Iris pigment epithelial cell (primary cell): Measurements from ENCODE around the gene EPHA5.
"Not testable (repeated sequence)": the region's sequence is repeated elsewhere in the genome, so short reads cannot be mapped to it uniquely, and the experiment has no call there.

Source experiments
- DNase-seq: peaks from one replicate; pipeline ENCODE4 v3.0.0-alpha.2; 2011; ENCODE audit warnings: low read depth

Gene EPHA5

DNA sequence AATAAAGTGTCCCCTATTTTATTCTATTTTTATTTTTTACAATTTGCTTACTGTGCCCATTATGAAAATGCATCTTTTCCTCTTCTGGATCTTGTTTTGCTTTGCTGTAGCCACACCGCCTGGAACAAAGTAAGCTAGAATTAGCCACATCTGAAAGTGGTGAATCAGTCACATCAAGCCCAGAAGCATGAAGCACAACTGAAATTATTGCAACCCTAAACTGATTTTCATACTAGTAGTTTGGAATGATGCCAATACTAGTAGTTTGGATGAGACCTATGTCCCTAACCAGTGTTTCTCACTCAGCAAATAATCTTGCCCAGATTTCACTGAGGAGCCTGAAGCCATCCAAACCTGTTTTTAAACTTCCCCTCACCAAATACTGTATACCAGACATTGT, 303.0 kb downstream of the EPHA5 start:
- peak; percentile 26 for DNase-seq

GRCh38 chr4:65358914-65359313, 311.4 kb downstream of the EPHA5 start:
- no peak for DNase-seq

DNA sequence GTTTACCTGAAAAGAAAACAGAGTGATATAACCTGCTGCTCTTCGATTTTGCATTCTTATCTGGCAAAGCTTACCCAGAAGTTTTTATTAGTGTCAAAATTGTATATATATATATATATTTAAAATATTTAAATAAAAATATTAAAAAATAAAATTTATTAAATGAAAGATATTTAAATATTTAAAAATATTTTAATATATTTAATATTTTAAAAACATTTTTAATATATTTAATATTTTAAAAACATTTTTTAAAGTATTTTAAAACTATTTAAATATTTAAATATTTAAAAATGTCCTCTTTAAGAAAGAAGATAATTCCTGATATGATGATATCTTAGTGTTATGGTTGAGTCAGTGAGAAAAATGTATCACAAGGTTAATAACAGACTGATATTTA, 317.2 kb downstream of the EPHA5 start:
- no peak for DNase-seq

DNA sequence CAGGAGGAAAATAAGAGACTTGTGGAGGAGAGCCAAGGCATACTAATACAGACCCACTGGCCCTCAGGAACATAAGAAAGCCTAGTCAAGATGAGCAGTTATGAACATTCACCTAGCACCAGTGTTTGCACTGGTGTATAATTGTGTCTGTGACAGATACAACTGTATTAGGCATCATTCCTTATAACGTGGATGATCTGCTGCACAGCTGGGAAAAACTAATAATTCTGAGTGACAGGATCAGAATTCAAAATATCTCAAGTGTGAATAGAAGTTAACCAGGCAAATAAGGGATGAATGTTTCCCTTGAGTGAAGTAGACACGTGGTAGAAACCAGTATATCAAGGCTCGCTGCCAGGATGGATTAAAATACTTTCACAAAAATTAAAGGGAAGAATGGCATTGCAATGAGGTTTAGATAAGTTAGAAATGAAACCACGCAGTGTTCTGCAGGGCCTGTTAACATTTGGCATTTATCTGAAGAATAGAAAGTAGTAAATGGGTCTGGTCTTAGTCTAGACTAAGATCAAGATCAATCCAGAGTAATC, 325.9 kb downstream of the EPHA5 start:
- peak; percentile 22 for DNase-seq

GRCh38 chr4:65343342-65343741, 326.9 kb downstream of the EPHA5 start:
- no peak for DNase-seq

GRCh38 chr4:65341557-65341956, 328.7 kb downstream of the EPHA5 start:
- no peak for DNase-seq

DNA sequence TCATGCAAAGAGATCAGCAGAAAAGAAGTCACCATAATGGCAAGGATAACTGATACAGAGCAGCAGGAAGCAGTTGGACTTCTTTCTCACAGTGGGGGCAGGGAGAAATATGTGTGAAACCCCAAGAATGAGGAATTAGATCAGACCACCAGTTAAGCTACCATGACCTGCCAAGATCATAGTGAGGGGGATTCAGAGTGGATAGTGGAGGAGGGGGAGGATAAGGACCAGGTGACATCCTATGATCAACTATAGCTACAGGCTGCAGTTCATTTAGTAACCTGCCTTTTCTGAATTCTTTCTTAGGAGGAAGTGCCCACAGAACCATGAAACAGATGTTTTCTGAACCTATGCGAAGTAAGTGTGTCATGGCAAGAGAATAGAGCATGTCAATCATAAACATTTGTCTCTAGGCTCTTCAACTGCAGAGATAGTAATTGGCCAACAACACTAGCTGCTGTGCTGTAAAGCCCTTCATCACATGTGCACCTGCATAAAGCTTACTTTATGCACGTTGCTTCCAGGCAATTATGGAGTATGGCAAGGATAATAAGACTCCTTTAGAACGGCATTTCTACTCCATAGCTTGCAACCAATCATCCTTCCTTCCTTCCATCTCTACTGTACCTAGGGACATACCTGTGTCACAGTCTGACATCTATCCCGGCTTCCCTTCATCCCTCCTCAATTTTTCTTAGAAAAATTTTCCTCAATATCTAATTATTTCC, 329.7 kb downstream of the EPHA5 start:
- DNase-seq = no peak

- no peak for DNase-seq
Measured at GRCh38 chr4:65337371-65337770, 332.9 kb downstream of the EPHA5 start.

- no peak for DNase-seq
Measured at GRCh38 chr4:65336465-65336864, 333.8 kb downstream of the EPHA5 start.

DNA sequence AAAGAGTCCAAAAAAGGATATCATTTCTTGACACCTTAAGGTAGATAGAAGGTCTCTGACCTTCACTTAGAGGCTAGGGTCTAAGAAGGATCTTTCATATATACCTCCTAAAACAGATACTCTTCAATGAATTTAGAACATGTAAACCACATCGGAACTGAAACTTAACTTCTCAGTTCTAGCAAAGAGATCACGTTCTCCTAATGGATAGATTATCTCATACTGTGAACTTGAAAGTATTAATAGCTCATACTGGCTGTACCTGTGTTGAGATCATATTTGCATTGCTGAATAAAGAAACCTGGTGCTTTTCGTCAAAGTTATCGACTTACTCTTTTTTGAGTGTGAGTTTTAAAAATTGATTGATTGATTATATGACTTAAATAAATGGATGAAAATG, 353.8 kb downstream of the EPHA5 start:
- no peak for DNase-seq

- no peak for DNase-seq
Measured at GRCh38 chr4:65311120-65311519, 359.2 kb downstream of the EPHA5 start.

DNA sequence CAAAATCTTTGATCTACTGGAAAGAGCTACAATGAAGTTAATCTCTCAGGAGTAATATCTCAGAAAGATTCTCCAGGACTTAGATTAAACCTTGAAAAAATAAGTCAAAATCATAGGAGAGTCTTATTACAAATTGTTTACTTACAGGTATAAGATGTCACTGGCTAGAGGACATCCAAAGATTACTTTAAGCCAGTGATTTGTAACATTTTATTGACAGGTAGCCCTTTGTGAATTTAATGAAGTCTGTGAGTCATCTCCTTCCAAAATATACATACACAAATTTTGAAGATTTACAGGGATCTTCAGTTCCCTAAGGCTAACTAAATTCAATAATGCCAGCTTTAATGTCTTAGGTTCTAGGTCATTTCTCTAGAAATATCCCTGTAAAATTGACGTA, 359.7 kb downstream of the EPHA5 start:
- DNase-seq = no peak

- DNase-seq = not testable (repeated sequence)
Measured at GRCh38 chr4:65308626-65309025, 361.7 kb downstream of the EPHA5 start.

DNA sequence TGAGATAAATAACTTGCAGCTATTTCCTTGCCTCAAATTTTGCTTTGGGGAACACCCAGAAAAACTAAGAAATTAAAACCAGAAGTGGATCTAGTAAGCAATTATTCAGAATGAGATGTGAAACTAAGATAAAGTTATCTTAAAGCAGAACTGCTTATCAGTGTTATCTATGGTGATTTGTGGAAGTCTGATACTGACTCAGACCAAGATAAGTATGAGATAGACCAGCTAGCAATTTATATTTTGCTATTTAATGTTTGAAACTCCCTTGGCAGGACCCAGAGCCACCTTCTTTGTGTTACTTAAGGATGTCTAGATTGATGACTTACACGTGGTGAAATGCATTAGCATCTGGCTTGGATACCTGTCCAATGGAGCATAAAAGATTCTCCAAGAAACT, 368.1 kb downstream of the EPHA5 start:
- DNase-seq = no peak

GRCh38 chr4:65296246-65296645, 374.0 kb downstream of the EPHA5 start:
- no peak for DNase-seq

DNA sequence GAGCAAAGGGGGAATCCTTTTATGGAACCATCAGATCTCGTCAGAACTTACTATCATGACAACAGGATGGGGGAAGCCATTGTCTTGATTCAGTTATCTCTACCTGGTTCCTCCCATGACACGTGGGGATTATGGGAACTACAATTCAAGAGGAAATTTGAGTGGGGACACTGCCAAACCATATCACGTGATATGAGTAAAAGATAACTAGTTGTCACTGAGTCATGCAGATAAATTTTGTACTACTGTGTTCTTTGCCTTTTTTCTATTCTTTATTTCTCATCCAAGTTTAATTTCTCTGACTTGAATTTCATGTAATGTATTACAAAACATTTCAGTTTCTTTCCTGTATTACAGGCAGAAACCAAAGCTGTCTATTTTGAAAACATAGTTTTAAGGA, 383.2 kb downstream of the EPHA5 start:
- no peak for DNase-seq
